Right cardiac atrium (tissue), 5 donors: ENCODE data around the gene SLIT3. TPM values are rescaled to one million over a fixed set of nuclear protein-coding genes. Genes with fewer than 3 reads are reported as not detected.

Experiments used
- ATAC-seq, 2 donors: fragments of 200-7000 bp; cut with Tn5 transposase; one replicate each; pipeline versions ENCODE4 v1.8.0 to v1.9.1; 2020; ENCODE audit warnings: moderate library complexity in 2 of 2, mild to moderate bottlenecking in 1 of 2
- DNase-seq, 3 donors: peaks; one replicate each; pipeline ENCODE4 v3.0.0-alpha.2; 2020
- H3K27ac ChIP-seq: one replicate; pipeline ENCODE4 v1.5.1; 2013; ENCODE audit warnings: mild to moderate bottlenecking, low read length, control low read depth, moderate library complexity
- H3K27me3 ChIP-seq: one replicate; pipeline ENCODE4 v1.6.1; 2013; ENCODE audit not compliant: control insufficient read depth, insufficient read depth
- H3K4me1 ChIP-seq: one replicate; pipeline ENCODE4 v1.6.1; 2013; ENCODE audit warnings: low read length; ENCODE audit not compliant: control insufficient read depth, insufficient read depth
- H3K4me3 ChIP-seq: one replicate; pipeline ENCODE4 v1.5.1; 2013; ENCODE audit warnings: low read length, control low read depth
- H3K9me3 ChIP-seq: one replicate; pipeline ENCODE4 v1.6.1; 2013; ENCODE audit warnings: low read length; ENCODE audit not compliant: control insufficient read depth
- WGBS: extraction: QIAGEN DNeasy Blood & Tissue Kit; methylation state at CpG from one replicate; pipeline ENCODE4 v1.1.7; 2013; 5-methylcytosine and 5-hydroxymethylcytosine counted together
- intact Hi-C, 4 donors: fragments of 100-400 bp; cut with DNase I; formaldehyde crosslinking; loops; one replicate each; pipeline versions ENCODE4 v1.11.0 to v1.14.0; 2022 to 2023
- polyA plus RNA-seq: library from polyadenylated mRNA; stranded (reverse); fragments of 200-250 nt; gene quantifications from one replicate; pipeline ENCODE4 v1.2.3, GENCODE V29; 2013
- total RNA-seq, 4 donors: library from RNA; stranded (reverse); fragmentation: NEBNext Ultra II Directional; extraction: Animal tissue kit (Norgen Biotek cat#: 25700); gene quantifications; one replicate each; pipeline ENCODE4 v1.2.1, GENCODE V29; 2021
- donor health status: healthy with polysubstance abuse.
- donor health status: DM: no; HTN: yes; CAD: no.
- donor health status: DM: no; HTN: no; CAD: no.
- donor health status: DM: no; HTN: yes; CAD: no; lungs with severe emphysema.
- donor health status: DM: yes; HTN: yes; CAD: no.

The SLIT3 gene
- total and polyA plus RNA-seq, 5 donors: 32.9 to 188 (median 109) TPM

DNA sequence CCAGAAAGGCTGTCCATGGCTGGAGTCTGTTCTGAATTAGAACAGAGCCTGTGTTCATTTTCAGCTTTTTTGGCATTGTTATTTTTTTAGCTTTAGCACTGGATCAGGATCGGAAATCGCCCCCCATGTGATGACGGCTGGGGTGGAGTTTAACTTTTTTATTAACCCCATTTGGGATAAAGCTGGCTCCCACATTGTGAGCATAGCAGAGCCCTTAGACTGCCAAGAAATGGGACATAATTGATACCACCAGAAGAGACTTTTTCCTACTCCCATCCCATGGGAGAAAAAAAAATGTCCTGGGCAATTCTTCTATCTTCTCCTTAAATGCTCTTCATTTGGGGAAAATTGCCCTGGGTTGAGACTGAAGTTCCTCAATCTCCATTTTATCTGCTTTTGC, 52.4 kb downstream of the SLIT3 start:
- H3K4me3 ChIP-seq: no peak overlapping the region
- no peaks in the 10 kb centered on the region for H3K27me3 ChIP-seq
- DNase-seq (peak in 1 of 3 donors; percentile 59), ATAC-seq (peak in 1 of 2 donors; percentile 70)
- H3K9me3 ChIP-seq: no peaks in the 10 kb centered on the region
- H3K4me1 ChIP-seq: peaks cover 2% of the 10 kb centered on the region
- H3K27ac ChIP-seq: no peak overlapping the region
- WGBS: 45% methylated on average over 3 of the region's 3 CpGs
- intact Hi-C loops: loop anchor here in 1 of 4 donors (2.0 kb wide), 1 partner anchor 56 kb away; no protein-coding TSS in a partner anchor

DNA sequence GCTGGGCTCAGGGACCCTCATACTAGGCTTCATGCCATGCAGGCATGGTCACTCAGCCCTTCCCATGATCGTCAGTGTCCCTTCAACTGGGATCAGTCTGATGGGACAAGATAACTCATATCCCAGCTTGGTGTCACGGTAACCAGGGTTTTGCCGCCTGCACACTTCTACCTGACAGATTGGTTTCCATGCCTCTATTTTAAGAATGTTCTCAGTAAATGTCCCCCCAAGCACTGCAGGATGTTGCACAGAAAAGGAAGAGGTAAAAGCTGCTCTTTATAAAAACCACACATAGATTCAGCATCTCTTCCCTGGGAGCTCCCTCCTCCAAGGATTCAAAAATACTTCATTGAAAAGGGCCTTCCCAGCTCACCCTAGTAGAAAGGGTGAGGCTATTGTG, 56.1 kb downstream of the SLIT3 start:
- 85% methylated on average over 3 of the region's 3 CpGs for WGBS
- Histone ChIP-seq H3K4me1 (peaks cover 5% of the 10 kb centered on the region), H3K27ac (no peak overlapping the region), H3K27me3 (no peaks in the 10 kb centered on the region), H3K9me3 (no peaks in the 10 kb centered on the region), H3K4me3 (no peak overlapping the region)
- DNase-seq (no peak), ATAC-seq (no peak)
- intact Hi-C loops: no loop called here

- DNase-seq (no peak), ATAC-seq (no peak)
- no peak overlapping the region for H3K4me3 ChIP-seq
- intact Hi-C loops: no loop called here
- H3K27me3 ChIP-seq: no peaks in the 10 kb centered on the region
- H3K4me1 ChIP-seq: peaks cover 3% of the 10 kb centered on the region
- H3K9me3 ChIP-seq: no peaks in the 10 kb centered on the region
- H3K27ac ChIP-seq: no peak overlapping the region
- WGBS: 80% methylated on average over 10 of the region's 10 CpGs
Measured at GRCh38 chr5:169243651-169244422, 57.1 kb downstream of the SLIT3 start.

DNA sequence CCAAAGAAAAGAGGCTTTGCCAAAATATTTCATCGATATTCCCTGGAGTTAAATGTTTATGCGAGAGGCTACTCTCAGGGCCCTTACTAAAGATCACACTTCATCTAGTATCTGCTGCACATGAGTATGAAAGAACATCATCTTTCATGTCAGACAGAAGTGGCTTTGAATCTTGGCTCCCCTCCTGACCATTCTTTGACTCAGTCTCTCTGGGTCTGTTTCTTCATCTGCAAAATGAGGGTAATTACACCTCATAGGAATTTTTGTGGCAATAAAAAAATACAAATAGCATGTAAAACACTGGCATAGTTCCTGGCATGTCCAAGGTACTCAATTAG, 58.1 kb downstream of the SLIT3 start:
- peaks cover 3% of the 10 kb centered on the region for H3K4me1 ChIP-seq
- ATAC-seq (no peak), DNase-seq (no peak)
- WGBS: 38% methylated on average over 2 of the region's 2 CpGs
- H3K4me3 ChIP-seq: no peak overlapping the region
- no peaks in the 10 kb centered on the region for H3K9me3 ChIP-seq
- intact Hi-C loops: no loop called here
- H3K27me3 ChIP-seq: no peaks in the 10 kb centered on the region
- no peak overlapping the region for H3K27ac ChIP-seq

GRCh38 chr5:169242175-169242848, 58.6 kb downstream of the SLIT3 start:
- H3K9me3 ChIP-seq: no peaks in the 10 kb centered on the region
- intact Hi-C loops: no loop called here
- no peak overlapping the region for H3K27ac ChIP-seq
- peaks cover 3% of the 10 kb centered on the region for H3K4me1 ChIP-seq
- WGBS: 44% methylated on average over 4 of the region's 4 CpGs
- H3K4me3 ChIP-seq: no peak overlapping the region
- no peaks in the 10 kb centered on the region for H3K27me3 ChIP-seq
- DNase-seq (no peak), ATAC-seq (no peak)

DNA sequence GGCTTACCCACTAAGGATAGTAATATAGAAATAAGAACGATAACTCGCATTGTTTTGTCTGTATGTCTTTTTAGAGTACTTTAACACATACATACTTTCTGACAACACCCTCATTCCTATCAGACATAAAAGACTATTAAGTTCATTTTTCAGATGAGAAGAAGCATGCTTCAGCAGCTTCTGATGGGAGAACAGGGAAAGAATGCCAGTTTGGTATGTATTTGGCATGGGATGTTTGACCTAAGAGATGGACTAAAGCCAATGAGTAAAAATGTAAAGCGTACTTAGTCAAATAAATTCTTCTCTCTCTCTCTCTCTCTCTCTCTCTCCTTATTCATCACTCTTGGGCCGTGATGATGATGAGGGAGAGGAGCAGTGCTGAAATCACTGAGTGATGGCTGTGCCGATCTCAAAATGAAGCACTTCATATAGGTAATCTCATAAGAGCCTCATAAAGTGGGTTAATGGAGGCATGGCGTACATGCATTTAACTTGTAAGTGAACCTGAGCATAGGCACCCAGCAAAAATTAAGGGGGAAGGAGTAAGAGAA, 71.5 kb downstream of the SLIT3 start:
- Histone ChIP-seq H3K4me1 (no peaks in the 10 kb centered on the region), H3K9me3 (no peaks in the 10 kb centered on the region), H3K27ac (no peak overlapping the region), H3K27me3 (no peaks in the 10 kb centered on the region), H3K4me3 (no peak overlapping the region)
- WGBS: 63% methylated on average over 6 of the region's 6 CpGs
- ATAC-seq (no peak), DNase-seq (no peak)
- intact Hi-C loops: no loop called here

GRCh38 chr5:169226895-169227294, 74.0 kb downstream of the SLIT3 start:
- DNase-seq (no peak), ATAC-seq (no peak)
- intact Hi-C loops: no loop called here
- Histone ChIP-seq H3K4me1 (no peaks in the 10 kb centered on the region), H3K4me3 (no peak overlapping the region), H3K9me3 (no peaks in the 10 kb centered on the region), H3K27ac (no peak overlapping the region), H3K27me3 (no peaks in the 10 kb centered on the region)
- WGBS: 90% methylated on average over 3 of the region's 3 CpGs

DNA sequence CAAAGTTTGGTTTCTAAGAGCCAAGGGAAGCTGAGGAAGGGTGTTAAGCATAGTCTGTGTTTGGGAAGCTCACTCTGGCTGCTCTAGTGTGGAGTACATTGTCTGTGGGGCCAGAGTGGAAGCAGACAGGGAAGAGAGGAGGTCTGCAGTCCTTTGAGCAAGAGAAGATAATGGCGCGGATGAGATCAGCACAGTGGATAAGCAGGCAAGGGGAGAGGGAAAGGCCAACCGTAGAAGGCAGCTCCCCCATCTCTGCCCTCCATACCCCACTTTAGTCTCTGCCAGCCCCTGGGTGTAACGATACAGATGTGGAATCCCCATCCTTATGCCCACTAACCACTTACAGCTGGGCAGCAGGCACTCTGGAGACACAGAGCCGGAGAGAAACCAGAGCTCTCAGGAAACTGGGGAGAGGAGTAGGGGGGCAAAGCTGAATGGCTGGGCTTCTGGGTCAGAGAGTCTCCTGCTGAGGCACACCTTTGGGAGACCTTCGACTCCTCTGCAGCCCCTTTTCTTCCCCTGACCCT, 75.0 kb downstream of the SLIT3 start:
- ATAC-seq: no peak
- 88% methylated on average over 6 of the region's 6 CpGs for WGBS
- H3K4me1 ChIP-seq: no peaks in the 10 kb centered on the region

DNA sequence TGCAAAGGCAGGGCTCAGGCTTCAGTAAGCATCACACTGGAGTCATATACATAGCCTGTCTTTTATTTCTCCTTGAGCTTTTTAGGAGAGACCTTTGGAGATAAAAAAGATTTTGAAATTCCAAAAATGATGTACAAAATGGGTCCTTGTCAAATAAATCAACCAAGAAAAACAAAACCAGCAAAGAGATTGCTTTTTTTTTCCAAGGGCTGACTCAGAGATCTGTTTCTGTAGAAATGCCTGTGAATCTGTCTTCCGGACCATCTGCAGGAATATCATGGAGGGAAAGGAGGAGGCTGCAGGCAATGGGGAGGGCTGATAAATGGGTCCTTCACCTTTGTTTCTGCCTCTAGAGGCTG, 77.4 kb downstream of the SLIT3 start:
- Histone ChIP-seq H3K27ac (no peak overlapping the region), H3K9me3 (no peaks in the 10 kb centered on the region), H3K27me3 (no peaks in the 10 kb centered on the region), H3K4me3 (no peak overlapping the region), H3K4me1 (no peaks in the 10 kb centered on the region)
- WGBS: 65% methylated on average over 1 of the region's 1 CpG
- ATAC-seq: no peak
- intact Hi-C loops: no loop called here
- no peak for DNase-seq

More for the DNA sequence above, 75.0 kb downstream of the SLIT3 start:
- DNase-seq: no peak
- no peaks in the 10 kb centered on the region for H3K9me3 ChIP-seq
- H3K27ac ChIP-seq: no peak overlapping the region
- intact Hi-C loops: no loop called here
- no peaks in the 10 kb centered on the region for H3K27me3 ChIP-seq
- H3K4me3 ChIP-seq: no peak overlapping the region

DNA sequence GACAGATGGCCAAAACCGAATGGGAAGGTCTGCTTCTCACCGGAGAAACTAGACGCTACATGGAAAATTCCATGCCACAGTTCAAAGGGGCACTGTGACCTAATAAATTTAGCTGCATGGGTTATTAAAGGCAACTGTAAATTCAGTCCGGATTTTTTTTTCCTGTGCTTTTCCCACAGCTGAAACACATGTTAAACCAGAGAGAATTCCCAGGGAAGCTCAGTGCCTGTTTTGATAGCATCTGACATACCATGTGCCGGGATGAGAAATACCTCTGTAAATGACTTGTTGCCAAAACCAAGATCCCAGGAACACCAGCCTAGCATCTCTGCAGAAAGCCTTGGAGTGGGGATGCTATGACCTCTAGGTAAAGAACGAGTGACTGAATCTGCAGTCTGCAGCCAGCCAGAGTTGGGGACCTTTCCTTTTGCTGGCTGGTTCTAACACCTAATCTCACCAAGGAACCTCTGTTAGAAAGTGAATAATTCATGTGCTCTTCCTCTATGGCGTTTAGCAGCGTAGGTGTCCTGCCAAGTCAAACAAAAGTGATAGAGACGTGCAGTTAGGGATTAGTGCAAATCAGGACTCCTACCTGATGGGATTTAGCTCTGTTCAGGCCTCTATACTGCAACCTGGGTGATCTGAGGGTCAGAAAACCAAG, 77.9 kb downstream of the SLIT3 start:
- no peaks in the 10 kb centered on the region for H3K9me3 ChIP-seq
- no peaks in the 10 kb centered on the region for H3K27me3 ChIP-seq
- intact Hi-C loops: no loop called here
- H3K27ac ChIP-seq: no peak overlapping the region
- no peak for ATAC-seq
- H3K4me3 ChIP-seq: no peak overlapping the region
- 54% methylated on average over 9 of the region's 9 CpGs for WGBS
- DNase-seq: no peak
- H3K4me1 ChIP-seq: no peaks in the 10 kb centered on the region

DNA sequence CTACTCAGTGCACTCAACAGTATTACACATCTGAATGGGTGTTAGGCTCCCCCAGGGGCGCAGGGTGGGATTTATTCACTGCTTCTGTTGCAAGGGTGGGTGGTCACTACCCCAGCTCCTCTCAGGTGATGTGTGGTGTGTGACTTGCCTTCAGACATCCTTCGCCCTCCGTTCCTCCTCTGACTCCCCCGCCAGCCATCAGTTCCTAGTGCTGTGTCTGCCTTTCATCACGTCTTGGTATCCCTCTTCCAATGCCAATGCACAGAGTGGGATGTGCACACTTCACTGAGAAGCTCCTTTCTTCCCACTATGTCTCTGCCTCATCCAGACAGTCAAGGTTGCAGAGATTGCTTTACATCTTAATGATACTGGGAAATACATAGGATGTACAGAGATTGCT, 79.4 kb downstream of the SLIT3 start:
- Histone ChIP-seq H3K27ac (no peak overlapping the region), H3K4me3 (no peak overlapping the region), H3K4me1 (no peaks in the 10 kb centered on the region), H3K9me3 (no peaks in the 10 kb centered on the region), H3K27me3 (no peaks in the 10 kb centered on the region)
- intact Hi-C loops: no loop called here
- ATAC-seq: no peak
- no peak for DNase-seq
- 92% methylated on average over 5 of the region's 5 CpGs for WGBS
